ENCODE results near the gene PALLD.

DNA sequence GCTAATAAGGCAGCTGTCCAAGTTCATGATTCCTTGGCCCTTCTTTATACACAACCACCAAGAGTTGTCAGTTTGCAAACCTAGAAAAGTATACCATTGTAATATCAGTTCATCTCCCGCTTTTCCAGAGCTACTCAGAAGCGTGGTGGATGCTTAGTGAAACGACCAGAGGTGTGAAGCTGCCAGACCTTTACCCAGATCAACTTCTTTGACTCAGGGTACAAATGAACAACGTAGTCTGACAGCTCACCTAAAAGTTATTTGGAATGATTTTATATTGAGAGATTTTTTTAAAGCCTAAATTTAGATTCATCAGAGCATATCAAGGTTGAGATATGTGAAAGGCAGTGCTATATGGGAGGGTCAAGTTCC is 343.5 kb downstream of the PALLD start:
- TF ChIP-seq CEBPB (IDR thresholded peaks at IDR 0.05; ENCODE audit: borderline replicate concordance, low read depth, low read length): no peak
- TF ChIP-seq SMAD3 (CRISPR knock-in tag; IDR thresholded peaks at IDR 0.05): no peak
- TF ChIP-seq, protein P1, sequence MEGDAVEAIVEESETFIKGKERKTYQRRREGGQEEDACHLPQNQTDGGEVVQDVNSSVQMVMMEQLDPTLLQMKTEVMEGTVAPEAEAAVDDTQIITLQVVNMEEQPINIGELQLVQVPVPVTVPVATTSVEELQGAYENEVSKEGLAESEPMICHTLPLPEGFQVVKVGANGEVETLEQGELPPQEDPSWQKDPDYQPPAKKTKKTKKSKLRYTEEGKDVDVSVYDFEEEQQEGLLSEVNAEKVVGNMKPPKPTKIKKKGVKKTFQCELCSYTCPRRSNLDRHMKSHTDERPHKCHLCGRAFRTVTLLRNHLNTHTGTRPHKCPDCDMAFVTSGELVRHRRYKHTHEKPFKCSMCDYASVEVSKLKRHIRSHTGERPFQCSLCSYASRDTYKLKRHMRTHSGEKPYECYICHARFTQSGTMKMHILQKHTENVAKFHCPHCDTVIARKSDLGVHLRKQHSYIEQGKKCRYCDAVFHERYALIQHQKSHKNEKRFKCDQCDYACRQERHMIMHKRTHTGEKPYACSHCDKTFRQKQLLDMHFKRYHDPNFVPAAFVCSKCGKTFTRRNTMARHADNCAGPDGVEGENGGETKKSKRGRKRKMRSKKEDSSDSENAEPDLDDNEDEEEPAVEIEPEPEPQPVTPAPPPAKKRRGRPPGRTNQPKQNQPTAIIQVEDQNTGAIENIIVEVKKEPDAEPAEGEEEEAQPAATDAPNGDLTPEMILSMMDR (CRISPR knock-in tag; IDR thresholded peaks at IDR 0.05): no peak
- no peak for TF ChIP-seq SMC3 (IDR thresholded peaks at IDR 0.05; ENCODE audit: low read length)
- TF ChIP-seq NFKBIZ (CRISPR knock-in tag; IDR thresholded peaks at IDR 0.05): no peak
- no peak for TF ChIP-seq EP300 (IDR thresholded peaks at IDR 0.05; ENCODE audit: low read depth in 2 of 2, low read length in 2 of 2)
- TF ChIP-seq EP300 (CRISPR knock-in tag; IDR thresholded peaks at IDR 0.05; ENCODE audit: borderline replicate concordance): no peak
- no peak for TF ChIP-seq ZNF543 (CRISPR knock-in tag; IDR thresholded peaks at IDR 0.05)
- TF ChIP-seq, protein P2, sequence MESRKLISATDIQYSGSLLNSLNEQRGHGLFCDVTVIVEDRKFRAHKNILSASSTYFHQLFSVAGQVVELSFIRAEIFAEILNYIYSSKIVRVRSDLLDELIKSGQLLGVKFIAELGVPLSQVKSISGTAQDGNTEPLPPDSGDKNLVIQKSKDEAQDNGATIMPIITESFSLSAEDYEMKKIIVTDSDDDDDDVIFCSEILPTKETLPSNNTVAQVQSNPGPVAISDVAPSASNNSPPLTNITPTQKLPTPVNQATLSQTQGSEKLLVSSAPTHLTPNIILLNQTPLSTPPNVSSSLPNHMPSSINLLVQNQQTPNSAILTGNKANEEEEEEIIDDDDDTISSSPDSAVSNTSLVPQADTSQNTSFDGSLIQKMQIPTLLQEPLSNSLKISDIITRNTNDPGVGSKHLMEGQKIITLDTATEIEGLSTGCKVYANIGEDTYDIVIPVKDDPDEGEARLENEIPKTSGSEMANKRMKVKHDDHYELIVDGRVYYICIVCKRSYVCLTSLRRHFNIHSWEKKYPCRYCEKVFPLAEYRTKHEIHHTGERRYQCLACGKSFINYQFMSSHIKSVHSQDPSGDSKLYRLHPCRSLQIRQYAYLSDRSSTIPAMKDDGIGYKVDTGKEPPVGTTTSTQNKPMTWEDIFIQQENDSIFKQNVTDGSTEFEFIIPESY (CRISPR knock-in tag; IDR thresholded peaks at IDR 0.05): no peak
- no peak for TF ChIP-seq ZNF670 (CRISPR knock-in tag; IDR thresholded peaks at IDR 0.05; ENCODE audit: borderline replicate concordance)
- TF ChIP-seq, protein P3, sequence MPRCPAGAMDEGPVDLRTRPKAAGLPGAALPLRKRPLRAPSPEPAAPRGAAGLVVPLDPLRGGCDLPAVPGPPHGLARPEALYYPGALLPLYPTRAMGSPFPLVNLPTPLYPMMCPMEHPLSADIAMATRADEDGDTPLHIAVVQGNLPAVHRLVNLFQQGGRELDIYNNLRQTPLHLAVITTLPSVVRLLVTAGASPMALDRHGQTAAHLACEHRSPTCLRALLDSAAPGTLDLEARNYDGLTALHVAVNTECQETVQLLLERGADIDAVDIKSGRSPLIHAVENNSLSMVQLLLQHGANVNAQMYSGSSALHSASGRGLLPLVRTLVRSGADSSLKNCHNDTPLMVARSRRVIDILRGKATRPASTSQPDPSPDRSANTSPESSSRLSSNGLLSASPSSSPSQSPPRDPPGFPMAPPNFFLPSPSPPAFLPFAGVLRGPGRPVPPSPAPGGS (CRISPR knock-in tag; IDR thresholded peaks at IDR 0.05): no peak
- no peak for TF ChIP-seq ZNF33A (CRISPR knock-in tag; IDR thresholded peaks at IDR 0.05; ENCODE audit: borderline replicate concordance)
- no peak for TF ChIP-seq TAF1 (CRISPR knock-in tag; IDR thresholded peaks at IDR 0.05)
- no peak for TF ChIP-seq ZNF24 (IDR thresholded peaks at IDR 0.05)
